HepG2 (cell line): Measurements from ENCODE around the gene TRPM1. TPM values are rescaled to one million over a fixed set of nuclear protein-coding genes. Genes with fewer than 3 reads are reported as not detected.

Experiments used
- ASH2L ChIP-seq: fragments of 300-600, 200-600 bp; sonication (generic); IDR thresholded peaks from 2 replicates; pipeline ENCODE4 v1.7.0; 2017; ENCODE audit warnings: low read depth, mild to moderate bottlenecking, moderate library complexity, mixed read lengths, low read length; ENCODE audit not compliant: insufficient read length
- BCL6 ChIP-seq: IDR thresholded peaks from 2 replicates; pipeline ENCODE4 v1.6.1; 2016; ENCODE audit warnings: missing genetic modification reagents, missing compliant biosample characterization
- CCAR2 ChIP-seq: fragments of 200-400 bp; formaldehyde crosslinking; optimal IDR thresholded peaks from 2 replicates; pipeline ENCODE3; 2018; ENCODE audit warnings: low read depth, mild to moderate bottlenecking, low read length, moderate library complexity
- HHEX ChIP-seq: IDR thresholded peaks from 2 replicates; pipeline ENCODE4 v1.6.1; 2016; ENCODE audit warnings: control low read depth
- JUND ChIP-seq: sonication (generic); formaldehyde crosslinking; IDR thresholded peaks from 2 replicates; pipeline ENCODE4 v1.8.0; 2022; ENCODE audit warnings: mild to moderate bottlenecking, missing genetic modification reagents
- KAT2B ChIP-seq: fragments of 150-350 bp; IDR thresholded peaks from 2 replicates; pipeline ENCODE4 v1.6.1; 2014; ENCODE audit warnings: low read depth, low read length, borderline replicate concordance
- MEIS2 ChIP-seq: sonication (generic); formaldehyde crosslinking; IDR thresholded peaks from 2 replicates; pipeline ENCODE4 v1.9.0; 2021; ENCODE audit warnings: mild to moderate bottlenecking, missing genetic modification reagents
- NKX3-1 ChIP-seq: sonication (generic); formaldehyde crosslinking; IDR thresholded peaks from 2 replicates; pipeline ENCODE4 v1.5.0; 2020; ENCODE audit warnings: missing genetic modification reagents
- NPAS2 ChIP-seq: sonication (generic); formaldehyde crosslinking; IDR thresholded peaks from 2 replicates; pipeline ENCODE4 v1.8.0; 2022; ENCODE audit warnings: mild to moderate bottlenecking, missing genetic modification reagents, borderline replicate concordance
- SALL2 ChIP-seq: sonication (generic); formaldehyde crosslinking; IDR thresholded peaks from 2 replicates; pipeline ENCODE4 v1.8.1; 2023; ENCODE audit warnings: mild to moderate bottlenecking, missing genetic modification reagents, inconsistent platforms
- TBX2 ChIP-seq: sonication (generic); formaldehyde crosslinking; IDR thresholded peaks from 2 replicates; pipeline ENCODE4 v1.5.0; 2020; ENCODE audit warnings: missing genetic modification reagents, mild to moderate bottlenecking, borderline replicate concordance
- ZBTB7B ChIP-seq: sonication (generic); formaldehyde crosslinking; IDR thresholded peaks from 2 replicates; pipeline ENCODE4 v1.4.0; 2020; ENCODE audit warnings: missing genetic modification reagents
- ZMYM3 ChIP-seq: sonication (generic); formaldehyde crosslinking; IDR thresholded peaks from 2 replicates; pipeline ENCODE4 v1.5.1; 2020; ENCODE audit warnings: mild to moderate bottlenecking, missing genetic modification reagents
- ZNF138 ChIP-seq: sonication (generic); formaldehyde crosslinking; IDR thresholded peaks from 2 replicates; pipeline ENCODE4 v1.5.0; 2020; ENCODE audit warnings: mild to moderate bottlenecking, low read depth, missing genetic modification reagents
- ZNF207 ChIP-seq: fragments of 450-650 bp; IDR thresholded peaks from 2 replicates; pipeline ENCODE4 v1.6.1; 2016; ENCODE audit warnings: antibody characterized with exemption, borderline replicate concordance
- ZNF253 ChIP-seq: sonication (generic); formaldehyde crosslinking; IDR thresholded peaks from 2 replicates; pipeline ENCODE4 v1.8.0; 2022; ENCODE audit warnings: mild to moderate bottlenecking, missing genetic modification reagents, borderline replicate concordance
- ZNF816 ChIP-seq: sonication (generic); formaldehyde crosslinking; IDR thresholded peaks from 2 replicates; pipeline ENCODE4 v1.8.0; 2022; ENCODE audit warnings: missing genetic modification reagents, mild to moderate bottlenecking, borderline replicate concordance
- polyA plus RNA-seq, 8 experiments: library from polyadenylated mRNA; depleted of rRNA in 3 of 8; stranded (reverse) in 7 of 8; unstranded in 1 of 8; fragments of >200 nt; fragmentation: Illumina TruSeq in 4 of 8; extraction: Trizol in 4 of 8; gene quantifications; 2 replicates each; pipeline versions ENCODE4 v1.2.1 to v1.2.3, GENCODE V29; 2011 to 2016; ENCODE audit warnings: low read depth in 4 of 8, missing spikeins in 1 of 8, mixed read lengths in 1 of 8; ENCODE audit not compliant: insufficient read depth in 1 of 8
- total RNA-seq, 5 experiments: library from RNA; depleted of rRNA; stranded (reverse); fragments of >200 nt; fragmentation: Illumina TruSeq; extraction: Trizol; gene quantifications; 2 replicates each; pipeline ENCODE4 v1.2.3, GENCODE V29; 2016; ENCODE audit warnings: low read depth in 1 of 5
- TF ChIP-seq, protein P1 (sequence below): sonication (generic); formaldehyde crosslinking; conservative IDR thresholded peaks from 2 replicates; pipeline ENCODE4 v1.4.0; 2020; ENCODE audit warnings: mild to moderate bottlenecking, missing genetic modification reagents, moderate library complexity
- TF ChIP-seq, protein P2 (sequence below): sonication (generic); formaldehyde crosslinking; IDR thresholded peaks from 2 replicates; pipeline ENCODE4 v1.5.0; 2020; ENCODE audit warnings: missing genetic modification reagents
- TF ChIP-seq, protein P3 (sequence below): sonication (generic); formaldehyde crosslinking; IDR thresholded peaks from 2 replicates; pipeline ENCODE4 v1.5.1; 2020; ENCODE audit warnings: missing genetic modification reagents, mild to moderate bottlenecking, borderline replicate concordance

The TRPM1 gene
- total and polyA plus RNA-seq, 2 of the 13 experiments (the other 11 are each of a cell fraction or from before 2014, with no cell fraction given) = not detected

DNA sequence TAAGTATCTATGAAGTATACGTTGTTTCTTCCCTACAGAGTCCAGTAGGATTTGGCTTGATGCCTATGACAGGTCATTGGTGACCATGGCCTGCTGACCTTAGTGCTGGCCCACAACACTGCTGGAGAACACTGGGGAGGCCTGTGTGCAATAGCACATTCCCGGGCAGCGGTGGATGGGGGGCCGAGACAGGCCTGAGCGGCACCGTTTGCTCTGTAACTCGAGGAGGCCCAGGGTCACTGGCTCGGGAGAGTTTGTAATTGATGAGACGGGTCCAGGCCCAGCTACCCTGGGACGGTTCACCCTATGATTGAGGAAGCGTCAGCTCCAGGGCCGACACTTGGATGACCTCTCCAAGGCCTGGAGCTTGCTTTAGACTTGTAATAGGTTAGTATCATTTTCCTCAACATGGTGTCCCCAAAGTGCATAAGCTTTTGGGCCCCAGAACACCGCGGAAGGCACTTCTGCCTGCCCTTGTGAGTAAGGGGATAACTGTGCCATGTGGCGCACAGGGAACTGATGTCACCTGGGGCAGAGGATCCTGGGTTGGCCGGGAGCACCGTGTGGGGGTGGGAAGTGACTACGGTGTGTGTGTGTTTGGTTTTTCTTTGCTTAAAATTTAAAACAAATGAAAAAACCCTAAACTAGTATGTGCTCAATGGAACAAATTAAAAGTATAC is 12.0 kb downstream of the TRPM1 start (continued):
- TF ChIP-seq, protein P1, sequence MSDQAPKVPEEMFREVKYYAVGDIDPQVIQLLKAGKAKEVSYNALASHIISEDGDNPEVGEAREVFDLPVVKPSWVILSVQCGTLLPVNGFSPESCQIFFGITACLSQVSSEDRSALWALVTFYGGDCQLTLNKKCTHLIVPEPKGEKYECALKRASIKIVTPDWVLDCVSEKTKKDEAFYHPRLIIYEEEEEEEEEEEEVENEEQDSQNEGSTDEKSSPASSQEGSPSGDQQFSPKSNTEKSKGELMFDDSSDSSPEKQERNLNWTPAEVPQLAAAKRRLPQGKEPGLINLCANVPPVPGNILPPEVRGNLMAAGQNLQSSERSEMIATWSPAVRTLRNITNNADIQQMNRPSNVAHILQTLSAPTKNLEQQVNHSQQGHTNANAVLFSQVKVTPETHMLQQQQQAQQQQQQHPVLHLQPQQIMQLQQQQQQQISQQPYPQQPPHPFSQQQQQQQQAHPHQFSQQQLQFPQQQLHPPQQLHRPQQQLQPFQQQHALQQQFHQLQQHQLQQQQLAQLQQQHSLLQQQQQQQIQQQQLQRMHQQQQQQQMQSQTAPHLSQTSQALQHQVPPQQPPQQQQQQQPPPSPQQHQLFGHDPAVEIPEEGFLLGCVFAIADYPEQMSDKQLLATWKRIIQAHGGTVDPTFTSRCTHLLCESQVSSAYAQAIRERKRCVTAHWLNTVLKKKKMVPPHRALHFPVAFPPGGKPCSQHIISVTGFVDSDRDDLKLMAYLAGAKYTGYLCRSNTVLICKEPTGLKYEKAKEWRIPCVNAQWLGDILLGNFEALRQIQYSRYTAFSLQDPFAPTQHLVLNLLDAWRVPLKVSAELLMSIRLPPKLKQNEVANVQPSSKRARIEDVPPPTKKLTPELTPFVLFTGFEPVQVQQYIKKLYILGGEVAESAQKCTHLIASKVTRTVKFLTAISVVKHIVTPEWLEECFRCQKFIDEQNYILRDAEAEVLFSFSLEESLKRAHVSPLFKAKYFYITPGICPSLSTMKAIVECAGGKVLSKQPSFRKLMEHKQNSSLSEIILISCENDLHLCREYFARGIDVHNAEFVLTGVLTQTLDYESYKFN = no peak; the same call in 1 of the 2 replicates
- TF ChIP-seq SALL2 (CRISPR knock-in tag) (no peak), HHEX (CRISPR knock-in tag) (no peak; the same call in 1 of the 2 replicates), NPAS2 (no peak), KAT2B (no peak), ASH2L (no peak), MEIS2 (no peak), JUND (CRISPR knock-in tag) (no peak), CCAR2 (no peak), TBX2 (peak; percentile 75), BCL6 (CRISPR knock-in tag) (peak; percentile 83), NKX3-1 (CRISPR knock-in tag) (no peak), ZNF207 (no peak), ZNF253 (0 out of 2 replicates have a peak, but pooled peaks have one; percentile 40), ZBTB7B (CRISPR knock-in tag) (no peak), ZNF816 (no peak), ZMYM3 (peak; percentile 67; the same call in 1 of the 2 replicates), ZNF138 (CRISPR knock-in tag) (no peak)
- TF ChIP-seq, protein P2, sequence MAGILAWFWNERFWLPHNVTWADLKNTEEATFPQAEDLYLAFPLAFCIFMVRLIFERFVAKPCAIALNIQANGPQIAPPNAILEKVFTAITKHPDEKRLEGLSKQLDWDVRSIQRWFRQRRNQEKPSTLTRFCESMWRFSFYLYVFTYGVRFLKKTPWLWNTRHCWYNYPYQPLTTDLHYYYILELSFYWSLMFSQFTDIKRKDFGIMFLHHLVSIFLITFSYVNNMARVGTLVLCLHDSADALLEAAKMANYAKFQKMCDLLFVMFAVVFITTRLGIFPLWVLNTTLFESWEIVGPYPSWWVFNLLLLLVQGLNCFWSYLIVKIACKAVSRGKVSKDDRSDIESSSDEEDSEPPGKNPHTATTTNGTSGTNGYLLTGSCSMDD = no peak
- TF ChIP-seq, protein P3, sequence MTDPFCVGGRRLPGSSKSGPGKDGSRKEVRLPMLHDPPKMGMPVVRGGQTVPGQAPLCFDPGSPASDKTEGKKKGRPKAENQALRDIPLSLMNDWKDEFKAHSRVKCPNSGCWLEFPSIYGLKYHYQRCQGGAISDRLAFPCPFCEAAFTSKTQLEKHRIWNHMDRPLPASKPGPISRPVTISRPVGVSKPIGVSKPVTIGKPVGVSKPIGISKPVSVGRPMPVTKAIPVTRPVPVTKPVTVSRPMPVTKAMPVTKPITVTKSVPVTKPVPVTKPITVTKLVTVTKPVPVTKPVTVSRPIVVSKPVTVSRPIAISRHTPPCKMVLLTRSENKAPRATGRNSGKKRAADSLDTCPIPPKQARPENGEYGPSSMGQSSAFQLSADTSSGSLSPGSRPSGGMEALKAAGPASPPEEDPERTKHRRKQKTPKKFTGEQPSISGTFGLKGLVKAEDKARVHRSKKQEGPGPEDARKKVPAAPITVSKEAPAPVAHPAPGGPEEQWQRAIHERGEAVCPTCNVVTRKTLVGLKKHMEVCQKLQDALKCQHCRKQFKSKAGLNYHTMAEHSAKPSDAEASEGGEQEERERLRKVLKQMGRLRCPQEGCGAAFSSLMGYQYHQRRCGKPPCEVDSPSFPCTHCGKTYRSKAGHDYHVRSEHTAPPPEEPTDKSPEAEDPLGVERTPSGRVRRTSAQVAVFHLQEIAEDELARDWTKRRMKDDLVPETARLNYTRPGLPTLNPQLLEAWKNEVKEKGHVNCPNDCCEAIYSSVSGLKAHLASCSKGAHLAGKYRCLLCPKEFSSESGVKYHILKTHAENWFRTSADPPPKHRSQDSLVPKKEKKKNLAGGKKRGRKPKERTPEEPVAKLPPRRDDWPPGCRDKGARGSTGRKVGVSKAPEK (CRISPR knock-in tag) = no peak
